Measurements from ENCODE around the gene BCKDHA. TPM values are rescaled to one million over a fixed set of nuclear protein-coding genes. Genes with fewer than 3 reads are reported as not detected.

BCKDHA gene
- total RNA-seq, 1 experiment from 2014 or later = 33.6 TPM

DNA sequence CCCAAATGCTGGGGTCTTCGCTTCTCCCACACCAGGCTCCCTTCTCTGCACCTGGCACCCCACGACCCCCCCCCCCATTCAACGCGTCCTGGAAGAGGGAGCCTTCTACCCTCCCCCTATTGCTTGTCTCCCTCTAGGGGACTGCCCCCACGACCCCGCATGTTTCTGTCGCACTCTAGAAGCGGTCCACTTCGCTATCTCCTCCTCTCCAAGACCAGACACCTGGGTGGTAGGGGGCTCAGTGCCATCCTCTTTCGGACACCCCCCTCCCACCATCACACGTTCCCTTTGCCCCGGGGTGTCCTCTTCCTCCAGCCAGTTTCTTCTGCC is 45.4 kb upstream of the BCKDHA start:
- Mint-ChIP-seq H3K4me1 (ENCODE audit: insufficient read depth, unreplicated experiment) (peaks cover 24% of the 10 kb centered on the region), H3K27me3 (ENCODE audit: insufficient read depth, unreplicated experiment) (no peaks in the 10 kb centered on the region), H3K4me3 (ENCODE audit: unreplicated experiment) (peak overlapping the region; percentile 98), H3K27ac (ENCODE audit: low read depth, unreplicated experiment) (no peak overlapping the region), H3K36me3 (ENCODE audit: insufficient read depth, unreplicated experiment) (peaks cover 23% of the 10 kb centered on the region), H3K9me3 (ENCODE audit: unreplicated experiment) (no peaks in the 10 kb centered on the region)
- intact Hi-C loops (cut with micrococcal nuclease) = loop anchor here (2.0 to 5.0 kb wide), 4 partner anchors 25 to 90 kb away; partner anchors contain the start of genes BCKDHA, CCDC97, EXOSC5 and HNRNPUL1
- BruUV-seq (replicated peaks) = no TSS peak
- TF ChIP-seq CTCF (IDR thresholded peaks at IDR 0.05; ENCODE audit: unreplicated experiment) = no peak
- ChIA-PET POLR2A (interaction anchor here (0.7 to 3.4 kb wide), 11 partner anchors 11 to 89 kb away, joined by 3 to 41 read pairs (median 6); partner anchors contain the start of genes B9D2, CCDC97, EXOSC5 and HNRNPUL1), CTCF (interaction anchor here (0.6 to 5.2 kb wide), 6 partner anchors 12 to 1465 kb away, joined by 3 to 34 read pairs (median 3); partner anchors contain the start of gene B9D2)
- DNase-seq (ENCODE audit: unreplicated experiment) = no peak

DNA sequence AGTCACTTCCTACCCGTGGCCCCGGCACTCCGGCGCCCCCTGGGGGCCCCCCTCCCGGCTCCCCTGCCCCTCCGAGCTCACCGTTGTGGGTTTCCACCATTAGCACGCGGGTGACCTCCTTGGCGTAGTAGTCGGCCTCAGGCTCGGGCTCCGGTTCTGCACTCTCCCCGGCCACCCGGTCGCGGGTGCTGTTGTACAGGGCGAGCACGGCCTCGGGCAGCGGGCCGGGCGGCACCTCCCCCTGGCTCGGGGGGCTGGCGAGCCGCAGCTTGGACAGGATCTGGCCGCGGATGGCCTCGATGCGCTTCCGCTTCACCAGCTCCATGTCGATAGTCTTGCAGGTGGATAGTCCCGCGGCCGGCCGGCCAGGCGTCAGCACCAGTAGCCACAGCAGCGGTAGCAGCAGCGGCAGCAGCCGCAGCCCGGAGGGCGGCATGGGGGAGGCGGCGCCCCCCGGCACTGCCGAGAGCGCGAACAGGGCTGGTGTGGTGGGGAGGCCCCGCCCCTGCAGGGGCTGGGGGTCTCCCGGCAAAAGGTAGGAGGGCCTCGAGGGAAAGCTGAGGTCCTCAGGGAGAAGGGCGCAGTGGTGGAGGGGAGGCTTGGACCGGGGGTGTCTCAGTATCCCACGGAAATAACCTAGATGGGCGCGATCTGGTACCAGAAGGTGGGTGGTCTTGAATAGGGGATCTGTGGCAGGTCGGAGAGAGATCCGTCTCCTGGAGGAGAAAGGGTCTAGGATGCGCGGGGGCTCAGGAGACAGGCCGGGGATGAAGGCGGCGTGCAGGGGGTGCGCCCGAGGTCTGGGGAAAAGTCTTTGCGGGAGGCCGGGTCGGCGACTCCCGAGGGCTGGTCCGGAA is 44.8 kb upstream of the BCKDHA start:
- Mint-ChIP-seq H3K4me3 (ENCODE audit: unreplicated experiment) (peak overlapping the region; percentile 98), H3K9me3 (ENCODE audit: unreplicated experiment) (no peaks in the 10 kb centered on the region), H3K36me3 (ENCODE audit: insufficient read depth, unreplicated experiment) (peaks cover 17% of the 10 kb centered on the region), H3K27ac (ENCODE audit: low read depth, unreplicated experiment) (no peak overlapping the region), H3K4me1 (ENCODE audit: insufficient read depth, unreplicated experiment) (peaks cover 24% of the 10 kb centered on the region), H3K27me3 (ENCODE audit: insufficient read depth, unreplicated experiment) (no peaks in the 10 kb centered on the region)
- CTCF ChIA-PET = interaction anchor here (0.6 to 5.2 kb wide), 6 partner anchors 11 to 1464 kb away, joined by 3 to 34 read pairs (median 4); partner anchors contain the start of gene B9D2
- intact Hi-C loops (cut with micrococcal nuclease) = loop anchor here (2.0 to 5.0 kb wide), 4 partner anchors 26 to 91 kb away; partner anchors contain the start of genes BCKDHA, CCDC97, EXOSC5 and HNRNPUL1
- DNase-seq (ENCODE audit: unreplicated experiment) = peak; percentile 74
- POLR2A ChIA-PET = interaction anchor here (0.7 to 3.4 kb wide), 12 partner anchors 11 to 89 kb away, joined by 3 to 41 read pairs (median 6); partner anchors contain the start of genes B9D2, CCDC97 and HNRNPUL1
- no TSS peak for BruUV-seq (replicated peaks)
- peak; percentile 56 for TF ChIP-seq CTCF (IDR thresholded peaks at IDR 0.05; ENCODE audit: unreplicated experiment)

DNA sequence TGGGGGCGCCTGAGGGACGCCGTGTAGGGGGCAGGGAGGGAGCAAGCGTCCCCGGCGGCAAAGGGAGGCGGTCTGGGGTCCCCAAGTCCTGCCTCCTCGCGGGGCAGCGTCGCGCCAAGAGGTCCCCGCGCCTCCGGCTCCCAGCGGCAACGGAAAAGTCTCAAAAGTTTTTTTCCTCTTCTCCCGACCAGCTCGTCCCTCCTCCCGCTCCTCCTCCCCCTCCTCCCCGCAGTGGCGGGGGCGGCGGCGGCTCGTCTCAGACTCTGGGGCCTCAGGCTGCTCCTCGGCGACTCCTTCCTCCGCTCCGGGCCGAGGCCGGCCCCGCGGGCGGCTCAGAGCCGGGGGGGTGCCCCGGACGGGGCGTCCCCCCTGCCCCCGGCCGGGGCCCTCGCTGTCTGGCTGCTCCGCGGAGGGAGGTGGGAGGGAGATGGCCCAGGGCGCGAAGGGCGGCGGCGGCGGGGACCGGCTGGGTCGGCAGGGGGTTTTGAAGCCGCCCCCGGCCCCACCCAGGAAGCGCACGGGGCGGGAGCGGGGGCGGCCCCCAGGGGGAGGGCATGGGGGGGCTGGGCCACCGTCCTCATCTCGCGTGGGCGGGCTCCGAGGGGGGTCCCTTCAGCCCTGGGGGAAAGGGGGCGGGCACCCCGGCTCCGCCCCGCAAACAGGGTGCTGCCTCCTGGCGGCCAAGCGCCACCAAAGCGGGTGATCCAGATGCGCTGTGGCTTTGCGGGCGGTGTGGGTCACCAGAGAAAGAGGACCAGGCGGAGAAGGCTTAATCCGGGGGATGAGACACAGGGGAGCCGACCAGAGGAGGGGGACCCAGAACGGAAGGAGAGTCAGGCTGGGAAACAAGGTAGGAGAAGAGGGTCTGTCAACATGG is 43.9 kb upstream of the BCKDHA start, which contains the start of gene TGFB1:
Gene TGFB1, minus strand, starts transcription at position 457 of the 877 bp plus-strand sequence. CDS start 878 bp downstream, outside the sequence.
- intact Hi-C loops (cut with micrococcal nuclease) = loop anchor here (1.0 to 5.0 kb wide), 5 partner anchors 27 to 149 kb away; partner anchors contain the start of genes BCKDHA, CCDC97, EXOSC5 and HNRNPUL1
- TF ChIP-seq CTCF (IDR thresholded peaks at IDR 0.05; ENCODE audit: unreplicated experiment) = peak; percentile 92
- BruUV-seq (replicated peaks) = TSS peak; percentile 86
- Mint-ChIP-seq H3K4me3 (ENCODE audit: unreplicated experiment) (peak within 1 kb of the TSS; percentile 98), H3K27ac (ENCODE audit: low read depth, unreplicated experiment) (no peak within 1 kb of the TSS), H3K9me3 (ENCODE audit: unreplicated experiment) (no peaks in the 10 kb centered on the region), H3K4me1 (ENCODE audit: insufficient read depth, unreplicated experiment) (peaks cover 24% of the 10 kb centered on the region), H3K36me3 (ENCODE audit: insufficient read depth, unreplicated experiment) (peaks cover 9% of the 10 kb centered on the region), H3K27me3 (ENCODE audit: insufficient read depth, unreplicated experiment) (no peaks in the 10 kb centered on the region)
- ChIA-PET POLR2A (interaction anchor here (0.9 to 3.4 kb wide), 6 partner anchors 10 to 90 kb away, joined by 4 to 41 read pairs (median 15); partner anchors contain the start of genes B9D2 and CCDC97), CTCF (interaction anchor here (0.8 to 5.2 kb wide), 4 partner anchors 11 to 53 kb away, joined by 4 to 34 read pairs (median 6); partner anchors contain the start of gene B9D2)
- peak; percentile 84 for DNase-seq (ENCODE audit: unreplicated experiment)
